Epidermal melanocyte (primary cell): ENCODE results near the gene ASIC1.

Experiments used
- DNase-seq: peaks from one replicate; pipeline ENCODE4 v3.0.0; 2011; ENCODE audit warnings: low spot score; ENCODE audit not compliant: insufficient read length

Gene ASIC1

DNA sequence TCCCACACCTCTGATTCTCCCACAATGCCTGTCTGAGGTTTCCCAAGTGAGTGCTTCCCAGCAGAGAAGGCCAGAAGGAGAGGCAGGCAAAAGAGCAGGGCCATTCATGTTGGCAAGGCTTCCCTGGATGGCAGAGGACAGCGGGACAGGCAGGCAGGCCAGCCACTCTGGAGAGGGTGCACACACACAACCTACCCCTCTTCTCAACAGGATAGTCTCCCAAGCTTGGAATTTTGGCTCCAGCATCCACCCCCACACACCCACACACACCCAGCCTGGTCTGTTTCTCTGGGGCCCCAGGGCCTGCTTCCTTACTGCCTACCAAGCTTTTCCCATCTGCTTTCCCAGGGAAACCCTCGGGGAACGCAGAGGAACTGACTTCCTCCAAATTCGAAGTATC is 16.7 kb upstream of the ASIC1 start:
- no peak for DNase-seq

DNA sequence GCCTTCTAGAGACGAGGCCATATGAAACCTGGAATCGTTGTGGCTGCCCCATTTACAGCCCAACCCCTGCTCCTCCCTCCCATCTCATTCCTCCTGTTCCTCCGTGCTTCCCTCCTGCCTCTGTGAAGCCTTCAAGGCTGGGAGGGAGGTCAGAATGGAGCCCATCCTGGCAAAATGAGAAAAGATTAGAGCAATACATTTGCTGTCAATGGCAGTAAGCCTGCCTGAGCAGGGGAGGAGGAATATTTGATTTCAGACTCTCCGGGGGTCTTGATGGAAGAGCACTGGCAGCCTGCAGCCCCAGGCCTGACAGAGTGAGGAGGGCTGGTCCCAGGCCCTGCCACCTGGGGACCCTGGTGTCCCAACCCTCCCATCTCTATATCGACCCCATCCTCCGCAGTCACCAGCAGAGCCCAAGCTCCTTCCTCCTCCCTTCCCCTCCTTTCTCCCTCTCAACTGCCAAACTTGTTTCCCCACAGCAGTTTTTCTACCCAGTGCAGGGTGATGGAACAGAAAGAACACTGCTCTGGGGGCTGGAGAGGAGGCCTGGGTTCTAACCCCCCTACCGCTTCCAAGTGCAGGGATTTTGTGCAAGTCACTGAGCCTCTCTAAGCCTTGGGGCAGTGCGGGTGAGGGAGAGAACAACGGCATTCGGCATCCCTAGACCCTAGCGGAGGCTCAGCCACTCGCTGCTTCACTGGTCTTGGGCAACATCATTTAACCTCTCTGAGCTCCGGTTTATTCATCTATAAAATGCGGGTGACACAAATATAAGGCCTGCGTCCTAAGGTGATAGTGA is 16.1 kb upstream of the ASIC1 start:
- no peak for DNase-seq

GRCh38 chr12:50041962-50042361 is 15.4 kb upstream of the ASIC1 start:
- DNase-seq, result no peak

DNA sequence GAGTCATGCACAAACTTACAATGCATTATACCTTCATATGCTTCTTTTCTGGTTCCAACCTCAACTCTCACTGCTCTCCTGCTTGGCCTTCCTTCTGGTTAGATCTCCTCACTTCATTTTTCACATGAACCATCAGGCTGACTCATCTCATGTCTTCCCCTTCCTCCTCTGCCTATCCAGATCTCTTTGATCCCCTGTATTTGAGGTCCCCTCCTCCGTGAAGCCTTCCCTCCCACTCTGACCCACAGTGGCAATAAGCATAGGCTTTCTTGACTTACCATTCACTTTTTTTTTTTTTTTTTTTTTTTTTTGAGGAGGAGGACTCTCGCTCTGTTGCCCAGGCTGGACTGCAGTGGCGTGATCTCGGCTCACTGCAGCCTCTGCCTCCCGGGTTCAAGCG is 14.7 kb upstream of the ASIC1 start:
- no peak for DNase-seq

DNA sequence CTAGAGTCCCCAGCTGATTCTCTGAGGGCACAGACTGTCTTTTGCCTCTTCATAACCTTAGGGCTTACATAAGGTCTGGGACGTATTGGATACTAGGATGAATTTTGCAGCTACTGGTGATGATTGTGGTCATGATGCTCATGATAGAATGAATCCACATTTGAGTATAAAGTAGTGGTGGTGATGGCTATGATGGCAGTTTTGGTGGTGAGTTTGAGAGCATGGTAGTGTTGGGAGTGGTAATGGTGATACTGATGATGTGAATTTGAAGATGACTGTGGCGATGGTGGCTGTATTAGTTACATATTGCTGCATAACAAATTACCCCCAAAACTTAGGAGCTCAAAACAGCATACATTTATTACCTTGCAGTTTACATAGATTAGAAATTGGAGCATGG is 14.1 kb upstream of the ASIC1 start:
- no peak for DNase-seq

GRCh38 chr12:50043854-50044253 is 13.5 kb upstream of the ASIC1 start:
- no peak for DNase-seq

GRCh38 chr12:50047693-50048250 is 9.6 kb upstream of the ASIC1 start:
- DNase-seq, result no peak

GRCh38 chr12:50049254-50050118 is 7.9 kb upstream of the ASIC1 start:
- DNase-seq, result no peak

DNA sequence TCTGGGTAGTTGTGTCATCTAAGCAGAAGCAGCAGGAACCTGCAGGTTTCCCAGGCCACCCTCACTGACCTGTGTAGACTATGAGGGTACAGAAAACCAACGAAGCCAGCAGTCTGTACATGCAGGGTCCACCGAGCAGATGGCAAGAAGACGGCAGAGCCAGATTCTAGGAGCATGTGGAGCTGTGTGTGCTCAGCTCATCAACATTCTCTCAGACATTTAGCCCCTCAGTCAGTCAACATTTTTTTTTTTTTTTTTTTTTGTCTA is 7.3 kb upstream of the ASIC1 start:
- DNase-seq, result no peak

- no peak for DNase-seq
These were observed 6.8 kb upstream of the ASIC1 start for GRCh38 chr12:50050410-50051098.

DNA sequence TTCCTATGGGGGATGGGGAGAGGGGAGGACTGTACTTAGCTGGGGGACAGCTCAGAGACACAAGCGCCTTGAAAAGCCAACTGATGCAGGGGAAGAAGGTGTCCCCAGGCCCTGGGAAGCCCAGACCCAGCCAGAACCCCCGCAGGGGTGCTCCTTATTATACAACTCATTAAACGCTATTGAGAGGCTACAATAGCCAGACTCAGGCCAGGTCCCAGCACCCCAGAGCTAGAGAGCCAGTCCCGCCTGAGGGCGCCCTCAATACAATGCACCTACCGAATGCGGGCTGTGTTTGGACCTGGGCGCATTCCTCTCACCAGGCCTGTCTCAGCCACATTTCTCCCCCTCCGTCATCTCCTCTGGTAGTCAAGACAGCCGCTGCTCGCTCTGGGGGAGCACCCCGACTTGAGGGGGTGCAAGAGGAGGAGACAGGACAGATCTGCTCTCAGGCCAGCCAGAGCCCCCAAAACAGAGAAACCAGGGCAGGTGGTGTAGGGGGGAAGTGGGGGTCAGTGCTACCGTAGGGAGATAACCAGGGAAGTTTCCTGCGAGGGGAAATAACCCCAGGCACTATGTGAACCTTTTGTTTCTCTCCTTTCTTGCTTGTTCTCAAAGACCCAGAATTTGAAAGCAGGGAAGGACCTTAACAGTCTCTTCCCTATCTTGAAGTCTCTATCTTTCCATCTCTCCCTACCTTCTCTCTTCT is 6.1 kb upstream of the ASIC1 start:
- no peak for DNase-seq

- no peak for DNase-seq
These were observed 4.9 kb upstream of the ASIC1 start for GRCh38 chr12:50052544-50052943.

GRCh38 chr12:50052964-50053363 is 4.4 kb upstream of the ASIC1 start:
- no peak for DNase-seq

GRCh38 chr12:50053583-50053982 is 3.8 kb upstream of the ASIC1 start:
- no peak for DNase-seq

DNA sequence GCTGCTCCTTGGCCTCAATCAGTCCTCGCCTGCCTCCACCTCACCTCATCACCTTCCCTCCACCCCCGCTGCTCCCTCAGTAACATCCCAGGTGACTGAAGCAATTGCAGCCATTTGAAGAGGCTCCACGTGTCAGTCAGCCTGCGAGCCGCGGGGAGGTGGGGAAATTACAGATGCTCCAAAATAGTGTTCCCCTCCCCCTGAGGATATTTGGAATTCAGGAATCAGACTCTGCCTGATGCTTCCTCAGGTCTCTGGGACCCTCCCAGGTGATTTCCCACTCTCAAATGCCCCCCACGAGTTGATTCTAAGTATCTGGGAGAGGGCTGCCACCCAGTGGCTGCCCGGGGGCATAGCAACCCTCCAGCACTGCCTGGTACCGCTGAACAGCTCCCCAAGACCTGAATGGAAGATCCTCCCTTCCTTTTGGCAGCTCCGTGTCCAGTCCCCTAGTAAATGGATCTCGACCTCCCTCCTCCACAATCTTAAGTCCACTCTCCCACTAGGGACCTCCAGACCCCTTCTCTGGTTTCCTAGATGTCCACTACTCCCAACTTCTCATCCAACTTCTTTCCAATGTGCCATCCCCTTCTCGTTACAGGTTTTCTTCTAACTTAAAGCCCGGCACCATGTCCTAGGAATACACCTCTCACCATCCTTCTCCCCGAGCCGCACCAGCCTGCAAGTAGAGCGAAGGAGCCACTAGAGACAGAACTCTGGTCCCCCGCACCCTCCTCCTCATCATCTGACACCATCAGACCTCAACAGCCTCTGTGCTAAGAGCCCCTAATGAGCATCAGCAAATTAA is 1.4 kb upstream of the ASIC1 start:
- peak; percentile 73 for DNase-seq

- DNase-seq, result no peak
These were observed 788 bp upstream of the ASIC1 start for GRCh38 chr12:50056639-50056976.

- no peak for DNase-seq
These were observed 687 bp downstream of the ASIC1 start for GRCh38 chr12:50057896-50058670.

- DNase-seq, result no peak
These were observed 1.4 kb downstream of the ASIC1 start for GRCh38 chr12:50058743-50059312.

GRCh38 chr12:50059440-50060119 is 2.2 kb downstream of the ASIC1 start:
- no peak for DNase-seq
